Right atrium auricular region (tissue), 2 donors: ENCODE results near the gene GCFC2. TPM values are rescaled to one million over a fixed set of nuclear protein-coding genes. Genes with fewer than 3 reads are reported as not detected.

Source experiments
- DNase-seq: peaks from one replicate; pipeline ENCODE4 v3.0.0-alpha.2; 2019; ENCODE audit warnings: low spot score
- H3K27ac ChIP-seq, 2 donors: fragments of 200-600 bp; sonication (generic); 1 replicate in 1 of 2; 2 replicates in 1 of 2; pipeline ENCODE4 v1.5.1; 2016 to 2019
- H3K27me3 ChIP-seq, 2 donors: fragments of 200-600 bp; sonication (generic); one replicate each; pipeline versions ENCODE4 v1.5.1 to v1.6.0; 2017 to 2019
- H3K36me3 ChIP-seq: fragments of 200-600 bp; sonication (generic); one replicate; pipeline ENCODE4 v1.5.1; 2016
- H3K4me1 ChIP-seq, 2 donors: fragments of 200-600 bp; sonication (generic); one replicate each; pipeline versions ENCODE4 v1.5.1 to v1.6.0; 2017 to 2019
- H3K4me3 ChIP-seq, 2 donors: fragments of 200-600 bp; sonication (generic); 1 replicate in 1 of 2; 2 replicates in 1 of 2; pipeline ENCODE4 v1.5.1; 2017 to 2019; ENCODE audit warnings: mild to moderate bottlenecking in 1 of 2, moderate library complexity in 1 of 2
- H3K9me3 ChIP-seq, 2 donors: fragments of 200-600 bp; sonication (generic); one replicate each; pipeline ENCODE4 v1.5.1; 2019
- CTCF ChIP-seq, 2 donors: fragments of 200-600 bp; sonication (generic); IDR thresholded peaks; one replicate each; pipeline ENCODE4 v1.5.1; 2019; ENCODE audit warnings: antibody characterized with exemption in 2 of 2
- total RNA-seq, 2 donors: library from RNA; depleted of rRNA; stranded (reverse); fragments of >200 nt; gene quantifications; one replicate each; pipeline ENCODE4 v1.1.0, GENCODE V29; 2016

GCFC2 gene
- total RNA-seq, 2 donors from 2014 or later = 12.7 to 13.1 TPM

- no peak for TF ChIP-seq CTCF (IDR thresholded peaks at IDR 0.05)
- no peak for DNase-seq
These were observed 93.8 kb downstream of the GCFC2 start for GRCh38 chr2:75616933-75617332.

GRCh38 chr2:75616406-75616805, 94.3 kb downstream of the GCFC2 start:
- Histone ChIP-seq H3K27me3 (no peaks in the 10 kb centered on the region), H3K4me1 (no peaks in the 10 kb centered on the region), H3K9me3 (peaks cover 0 to 2% of the 10 kb centered on the region in 2 donors), H3K27ac (no peak overlapping the region), H3K36me3 (no peaks in the 10 kb centered on the region), H3K4me3 (no peak overlapping the region)
- no peak for TF ChIP-seq CTCF (IDR thresholded peaks at IDR 0.05)
- DNase-seq = no peak

More at GRCh38 chr2:75616933-75617332, 93.8 kb downstream of the GCFC2 start:
- Histone ChIP-seq H3K9me3 (peaks cover 0 to 2% of the 10 kb centered on the region in 2 donors), H3K4me1 (no peaks in the 10 kb centered on the region), H3K27ac (no peak overlapping the region), H3K36me3 (no peaks in the 10 kb centered on the region), H3K4me3 (no peak overlapping the region), H3K27me3 (no peaks in the 10 kb centered on the region)

- no peaks in the 10 kb centered on the region for H3K27me3 ChIP-seq
- DNase-seq = no peak
- H3K4me3 ChIP-seq = no peak overlapping the region
- no peaks in the 10 kb centered on the region for H3K36me3 ChIP-seq
- H3K27ac ChIP-seq = no peak overlapping the region
- no peak for TF ChIP-seq CTCF (IDR thresholded peaks at IDR 0.05)
- no peaks in the 10 kb centered on the region for H3K4me1 ChIP-seq
- peaks cover 0 to 2% of the 10 kb centered on the region in 2 donors for H3K9me3 ChIP-seq
These were observed 96.5 kb downstream of the GCFC2 start for GRCh38 chr2:75614162-75614651.

GRCh38 chr2:75612862-75613243, 97.9 kb downstream of the GCFC2 start:
- Histone ChIP-seq H3K27ac (no peak overlapping the region), H3K4me1 (peaks cover 0 to 4% of the 10 kb centered on the region in 2 donors), H3K27me3 (no peaks in the 10 kb centered on the region), H3K36me3 (no peaks in the 10 kb centered on the region), H3K4me3 (no peak overlapping the region), H3K9me3 (peaks cover 0 to 2% of the 10 kb centered on the region in 2 donors)
- TF ChIP-seq CTCF (IDR thresholded peaks at IDR 0.05) = no peak
- DNase-seq = no peak

Other genes with a start within 250 kb of the GCFC2 start
- gene EVA1A, start 150.0 kb downstream of the GCFC2 start, total RNA-seq = 1 to 10 TPM in 1 of 2 donors, under 1 TPM in 1; 0.47 to 1.2 TPM
- gene MRPL19, start 64.1 kb downstream of the GCFC2 start, total RNA-seq = 10 to 100 TPM; 17.3 to 51.8 TPM